GM19324 (cell line): ENCODE results near the gene RAP1GAP2.
"Not testable (repeated sequence)": the region's sequence is repeated elsewhere in the genome, so short reads cannot be mapped to it uniquely, and the experiment has no call there.

Experiments used
- ATAC-seq: cut with Tn5 transposase; IDR thresholded peaks from one replicate; pipeline ENCODE4 v1.9.1; 2021; ENCODE audit warnings: mild to moderate bottlenecking, moderate library complexity; ENCODE audit not compliant: unreplicated experiment, low FRiP score

RAP1GAP2 gene

GRCh38 chr17:2814049-2814448, 17.8 kb downstream of the RAP1GAP2 start:
- ATAC-seq: no peak

- ATAC-seq: no peak
These were observed 18.5 kb downstream of the RAP1GAP2 start for GRCh38 chr17:2814481-2815341.

GRCh38 chr17:2815781-2816185, 19.5 kb downstream of the RAP1GAP2 start:
- no peak for ATAC-seq

GRCh38 chr17:2816688-2817087, 20.4 kb downstream of the RAP1GAP2 start:
- no peak for ATAC-seq

GRCh38 chr17:2819294-2819693, 23.1 kb downstream of the RAP1GAP2 start:
- ATAC-seq: not testable (repeated sequence)

- ATAC-seq: no peak
These were observed 23.8 kb downstream of the RAP1GAP2 start for GRCh38 chr17:2819921-2820501.

- no peak for ATAC-seq
These were observed 25.6 kb downstream of the RAP1GAP2 start for GRCh38 chr17:2821868-2822267.

GRCh38 chr17:2822358-2822757, 26.1 kb downstream of the RAP1GAP2 start:
- no peak for ATAC-seq

GRCh38 chr17:2825253-2825970, 29.2 kb downstream of the RAP1GAP2 start:
- no peak for ATAC-seq

GRCh38 chr17:2828397-2829038, 32.3 kb downstream of the RAP1GAP2 start:
- ATAC-seq: no peak

- ATAC-seq: no peak
These were observed 34.4 kb downstream of the RAP1GAP2 start for GRCh38 chr17:2830678-2831077.

GRCh38 chr17:2835780-2836179, 39.5 kb downstream of the RAP1GAP2 start:
- ATAC-seq: no peak

GRCh38 chr17:2837147-2837561, 40.9 kb downstream of the RAP1GAP2 start:
- no peak for ATAC-seq

GRCh38 chr17:2841606-2842005, 45.4 kb downstream of the RAP1GAP2 start:
- ATAC-seq: no peak

- ATAC-seq: no peak
These were observed 46.2 kb downstream of the RAP1GAP2 start for GRCh38 chr17:2842464-2842863.

- ATAC-seq: no peak
These were observed 48.2 kb downstream of the RAP1GAP2 start for GRCh38 chr17:2844416-2844815.

- ATAC-seq: no peak
These were observed 51.4 kb downstream of the RAP1GAP2 start for GRCh38 chr17:2847381-2848333.

- ATAC-seq: no peak
These were observed 53.1 kb downstream of the RAP1GAP2 start for GRCh38 chr17:2849327-2849670.

GRCh38 chr17:2850991-2851390, 54.8 kb downstream of the RAP1GAP2 start:
- no peak for ATAC-seq

- ATAC-seq: no peak
These were observed 55.4 kb downstream of the RAP1GAP2 start for GRCh38 chr17:2851615-2852014.
